Subcutaneous adipose tissue (tissue), 4 donors: ENCODE measurements around the gene CELF5. TPM values are rescaled to one million over a fixed set of nuclear protein-coding genes. Genes with fewer than 3 reads are reported as not detected.

Source experiments
- CTCF ChIP-seq: fragments of 450-650 bp; IDR thresholded peaks from one replicate; pipeline ENCODE4 v1.5.1; 2016; ENCODE audit warnings: low read depth, mild to moderate bottlenecking, control low read depth, antibody characterized with exemption, moderate library complexity
- total RNA-seq, 4 donors: library from RNA; depleted of rRNA; stranded (reverse); fragments of >200 nt; gene quantifications; one replicate each; pipeline ENCODE4 v1.1.0, GENCODE V29; 2016

CELF5 gene
- total RNA-seq, 4 donors from 2014 or later, result not detected

GRCh38 chr19:3296446-3296845, 72.0 kb downstream of the CELF5 start:
- TF ChIP-seq CTCF, result no peak

GRCh38 chr19:3298853-3299449, 74.5 kb downstream of the CELF5 start:
- no peak for TF ChIP-seq CTCF

GRCh38 chr19:3302755-3303154, 78.3 kb downstream of the CELF5 start:
- TF ChIP-seq CTCF, result no peak

GRCh38 chr19:3304871-3305423, 80.5 kb downstream of the CELF5 start:
- no peak for TF ChIP-seq CTCF

GRCh38 chr19:3309724-3310123, 85.3 kb downstream of the CELF5 start:
- no peak for TF ChIP-seq CTCF

GRCh38 chr19:3310280-3310679, 85.8 kb downstream of the CELF5 start:
- TF ChIP-seq CTCF, result no peak

GRCh38 chr19:3310711-3311110, 86.2 kb downstream of the CELF5 start:
- TF ChIP-seq CTCF, result no peak
